B cell (primary cell): ENCODE results near the gene TSEN54. TPM values are rescaled to one million over a fixed set of nuclear protein-coding genes. Genes with fewer than 3 reads are reported as not detected.

ENCODE experiments used
- ATAC-seq: fragments of 200-7000 bp; cut with Tn5 transposase; one replicate; pipeline ENCODE4 v1.10.0; 2021; ENCODE audit warnings: low read depth, mild to moderate bottlenecking, moderate number of reproducible peaks, moderate library complexity
- CTCF ChIA-PET: fragments of 350-600 bp; sonication (Branson Sonifier 250); formaldehyde crosslinking; loops from one replicate; lab custom pipeline; 2021; ENCODE audit warnings: antibody characterized with exemption, inconsistent platforms; lab: Charles Lee
- POLR2A ChIA-PET: fragments of 350-600 bp; sonication (Branson Sonifier 250); formaldehyde crosslinking; loops from one replicate; lab custom pipeline; 2021; ENCODE audit warnings: antibody characterized with exemption; lab: Charles Lee
- DNase-seq: peaks from one replicate; pipeline ENCODE4 v3.0.0; 2013
- H2AFZ ChIP-seq: 2 replicates; pipeline ENCODE4 v1.6.1; 2012; ENCODE audit warnings: mild to moderate bottlenecking, low read depth, low read length; ENCODE audit not compliant: insufficient read depth, poor library complexity, severe bottlenecking
- H3K27ac ChIP-seq, 2 donors: 1 replicate in 1 of 2; 2 replicates in 1 of 2; pipeline ENCODE4 v1.5.1; 2012 to 2013; ENCODE audit warnings: low read length in 2 of 2, mild to moderate bottlenecking in 2 of 2, moderate library complexity in 1 of 2
- H3K27me3 ChIP-seq, 4 experiments: fragments of 200-600 bp in 1 of 4; sonication (generic) in 1 of 4; replicated peaks in 1 of 4; 1 replicate in 2 of 4; 2 replicates in 2 of 4; pipeline versions ENCODE4 v1.6.1 to v1.7.0; 2013 to 2016; ENCODE audit warnings: low read length in 3 of 4, mild to moderate bottlenecking in 2 of 4, mixed read lengths in 1 of 4, moderate library complexity in 1 of 4; ENCODE audit not compliant: insufficient read depth in 4 of 4, control insufficient read depth in 3 of 4; ENCODE audit errors: control extremely low read depth in 1 of 4
- H3K36me3 ChIP-seq, 2 experiments: replicated peaks in 1 of 2; 1 replicate in 1 of 2; 2 replicates in 1 of 2; pipeline versions ENCODE4 v1.6.1 to v1.7.1; 2013; ENCODE audit warnings: low read length in 1 of 2; ENCODE audit not compliant: insufficient read depth in 2 of 2, control insufficient read depth in 1 of 2; ENCODE audit errors: control extremely low read depth in 1 of 2, extremely low read depth in 1 of 2
- H3K4me1 ChIP-seq, 2 donors: fragments of 200-600 bp in 1 of 2; sonication (generic) in 1 of 2; 1 replicate in 1 of 2; 2 replicates in 1 of 2; pipeline versions ENCODE4 v1.5.1 to v1.6.1; 2013 to 2017; ENCODE audit warnings: low read length in 2 of 2; ENCODE audit not compliant: control insufficient read depth in 2 of 2, insufficient read depth in 2 of 2
- H3K4me2 ChIP-seq: replicated peaks from 2 replicates; pipeline ENCODE3; 2012; ENCODE audit warnings: mild to moderate bottlenecking, low read depth, low read length; ENCODE audit not compliant: poor library complexity, severe bottlenecking
- H3K4me3 ChIP-seq, 5 experiments: fragments of 200-600 bp in 1 of 5; sonication (generic) in 1 of 5; 1 replicate in 3 of 5; 2 replicates in 2 of 5; pipeline versions ENCODE4 v1.5.1 to v1.7.0; 2011 to 2016; ENCODE audit warnings: low read length in 4 of 5, mild to moderate bottlenecking in 4 of 5, low read depth in 2 of 5, control low read depth in 1 of 5, moderate library complexity in 1 of 5; ENCODE audit not compliant: insufficient read depth in 1 of 5; ENCODE audit errors: control extremely low read depth in 1 of 5, extremely low read depth in 1 of 5
- H3K79me2 ChIP-seq: fragments of 200-600 bp; sonication (generic); one replicate; pipeline ENCODE4 v1.6.0; 2016; ENCODE audit warnings: low read length; ENCODE audit not compliant: control insufficient read depth, insufficient read depth
- H3K9ac ChIP-seq: fragments of 200-600 bp; sonication (generic); 2 replicates; pipeline ENCODE4 v1.6.1; 2017; ENCODE audit warnings: mild to moderate bottlenecking, low read length, moderate library complexity
- H3K9me3 ChIP-seq, 3 donors: one replicate each; pipeline versions ENCODE4 v1.6.1 to v1.7.1; 2013; ENCODE audit warnings: low read length in 2 of 3; ENCODE audit not compliant: control insufficient read depth in 2 of 3, insufficient read depth in 1 of 3; ENCODE audit errors: control extremely low read depth in 1 of 3
- H4K20me1 ChIP-seq: 2 replicates; pipeline ENCODE4 v1.6.0; 2012; ENCODE audit warnings: mild to moderate bottlenecking, low read length; ENCODE audit not compliant: insufficient read depth, control insufficient read depth, poor library complexity, severe bottlenecking
- H3K27ac Mint-ChIP-seq: one replicate; pipeline ENCODE4 v1.8.0; 2021; ENCODE audit warnings: mixed read lengths
- H3K27me3 Mint-ChIP-seq: one replicate; pipeline ENCODE4 v1.8.0; 2021; ENCODE audit warnings: mixed read lengths
- H3K4me1 Mint-ChIP-seq: one replicate; pipeline ENCODE4 v1.8.0; 2021; ENCODE audit warnings: mixed read lengths
- H3K4me3 Mint-ChIP-seq: one replicate; pipeline ENCODE4 v1.8.0; 2021; ENCODE audit warnings: mixed read lengths
- H3K9me3 Mint-ChIP-seq: one replicate; pipeline ENCODE4 v1.8.0; 2022; ENCODE audit warnings: mixed read lengths; ENCODE audit not compliant: insufficient read depth
- CTCF ChIP-seq: fragments of 200-600 bp; IDR thresholded peaks from one replicate; pipeline ENCODE4 v1.8.0; 2022; ENCODE audit warnings: antibody characterized with exemption, mild to moderate bottlenecking
- EZH2 ChIP-seq: IDR thresholded peaks from 2 replicates; pipeline ENCODE4 v1.6.1; 2012; ENCODE audit warnings: borderline replicate concordance, low read depth, mild to moderate bottlenecking, moderate library complexity, low read length; ENCODE audit not compliant: insufficient read depth, poor library complexity, severe bottlenecking
- WGBS: methylation state at CpG from one replicate; pipeline ENCODE4 v1.1.5; 2013; ENCODE audit warnings: missing lambda C conversion rate; ENCODE audit not compliant: insufficient coverage; 5-methylcytosine and 5-hydroxymethylcytosine counted together
- intact Hi-C: fragments of 100-400 bp; cut with micrococcal nuclease; formaldehyde crosslinking; loops from one replicate; pipeline ENCODE4 v1.10.0; 2022
- polyA plus RNA-seq: library from polyadenylated mRNA; depleted of rRNA; stranded (reverse); fragments of >200 nt; gene quantifications from 2 replicates; pipeline ENCODE4 v1.2.3, GENCODE V29; 2012
- total RNA-seq, 2 donors: library from RNA; stranded (reverse); fragments of 120-200 nt in 1 of 2; gene quantifications; 1 replicate in 1 of 2; 2 replicates in 1 of 2; pipeline versions ENCODE4 v1.2.3 to v1.2.4, GENCODE V29; 2013 to 2022

Gene TSEN54
- total and polyA plus RNA-seq, 2 donors (not counting 1 experiment from before 2014, with no cell fraction given), result 33.0 to 45.9 TPM

GRCh38 chr17:75561927-75562603 is 45.7 kb downstream of the TSEN54 start:
- CTCF ChIA-PET, result no interaction called here
- H3K79me2 ChIP-seq, result no peaks in the 10 kb centered on the region
- intact Hi-C loops, result no loop called here

More at GRCh38 chr17:75561927-75562603, 45.7 kb downstream of the TSEN54 start:
- Histone ChIP-seq H3K27ac (no peak overlapping the region), H3K4me1 (peaks cover 9 to 12% of the 10 kb centered on the region in 2 donors), H4K20me1 (no peaks in the 10 kb centered on the region), H2AFZ (no peak overlapping the region), H3K27me3 (no peaks in the 10 kb centered on the region), H3K9ac (no peak overlapping the region), H3K36me3 (peaks cover 0 to 9% of the 10 kb centered on the region in 2 experiments), H3K9me3 (no peaks in the 10 kb centered on the region), H3K4me2 (no peak overlapping the region), H3K4me3 (no peak overlapping the region)
- ATAC-seq (no peak), DNase-seq (no peak)
- H3K9me3 Mint-ChIP-seq, result no peaks in the 10 kb centered on the region
- peaks cover 13% of the 10 kb centered on the region for H3K4me1 Mint-ChIP-seq
- H3K4me3 Mint-ChIP-seq, result no peak overlapping the region
- POLR2A ChIA-PET, result no interaction called here
- TF ChIP-seq EZH2, result no peak
- TF ChIP-seq CTCF, result no peak
- H3K27ac Mint-ChIP-seq, result no peak overlapping the region
- 100% methylated on average over 3 of the region's 5 CpGs for WGBS
- H3K27me3 Mint-ChIP-seq, result no peaks in the 10 kb centered on the region
